Ascending aorta (tissue), 2 donors: Measurements from ENCODE around the gene DACT2. TPM values are rescaled to one million over a fixed set of nuclear protein-coding genes. Genes with fewer than 3 reads are reported as not detected.

ENCODE experiments used
- DNase-seq, 2 donors: peaks; one replicate each; pipeline ENCODE4 v3.0.0-alpha.2; 2019; ENCODE audit warnings: low spot score in 2 of 2
- H3K27ac ChIP-seq, 2 donors: fragments of 200-600 bp; sonication (generic); one replicate each; pipeline ENCODE4 v1.5.1; 2016 to 2017; ENCODE audit warnings: mild to moderate bottlenecking in 1 of 2
- H3K27me3 ChIP-seq: fragments of 200-600 bp; sonication (generic); one replicate; pipeline ENCODE4 v1.5.1; 2017
- H3K36me3 ChIP-seq, 2 donors: fragments of 200-600 bp; sonication (generic); one replicate each; pipeline ENCODE4 v1.5.1; 2016
- H3K4me1 ChIP-seq, 2 donors: fragments of 200-600 bp; sonication (generic); one replicate each; pipeline ENCODE4 v1.5.1; 2016 to 2017; ENCODE audit warnings: mild to moderate bottlenecking in 1 of 2
- H3K4me3 ChIP-seq, 2 donors: fragments of 200-600 bp; sonication (generic); one replicate each; pipeline ENCODE4 v1.5.1; 2016 to 2017; ENCODE audit warnings: mild to moderate bottlenecking in 1 of 2
- H3K9me3 ChIP-seq, 2 donors: fragments of 200-600 bp; sonication (generic); one replicate each; pipeline ENCODE4 v1.5.1; 2016
- CTCF ChIP-seq, 3 experiments: fragments of 200-600 bp in 2 of 3; fragments of 450-650 bp in 1 of 3; sonication (generic) in 2 of 3; IDR thresholded peaks; one replicate each; pipeline ENCODE4 v1.5.1; 2016 to 2019; ENCODE audit warnings: antibody characterized with exemption in 3 of 3, mild to moderate bottlenecking in 1 of 3, moderate library complexity in 1 of 3
- intact Hi-C: fragments of 100-400 bp; cut with DNase I; formaldehyde crosslinking; loops from one replicate; pipeline ENCODE4 v1.15.1; 2023
- total RNA-seq: library from RNA; depleted of rRNA; stranded (reverse); fragments of >200 nt; gene quantifications from one replicate; pipeline ENCODE4 v1.1.0, GENCODE V29; 2016

Gene DACT2
- total RNA-seq, 1 donor from 2014 or later = not detected

- H3K9me3 ChIP-seq = no peaks in the 10 kb centered on the region
- no peaks in the 10 kb centered on the region for H3K4me1 ChIP-seq
- H3K27me3 ChIP-seq = no peaks in the 10 kb centered on the region
- no peak for TF ChIP-seq CTCF (IDR thresholded peaks at IDR 0.05)
- no peaks in the 10 kb centered on the region for H3K36me3 ChIP-seq
- no peak overlapping the region for H3K4me3 ChIP-seq
- intact Hi-C loops = loop anchor here (10.0 kb wide), 1 partner anchor 220 kb away; no protein-coding TSS in a partner anchor
- H3K27ac ChIP-seq = no peak overlapping the region
- DNase-seq = peak in 1 of 2 donors; percentile 33
Measured at GRCh38 chr6:168275168-168275567, 44.4 kb downstream of the DACT2 start.

- no peaks in the 10 kb centered on the region for H3K9me3 ChIP-seq
- H3K27me3 ChIP-seq = no peaks in the 10 kb centered on the region
- peak in 1 of 2 donors; percentile 39 for DNase-seq
- intact Hi-C loops = loop anchor here (10.0 kb wide), 1 partner anchor 219 kb away; no protein-coding TSS in a partner anchor
- H3K36me3 ChIP-seq = no peaks in the 10 kb centered on the region
- no peak overlapping the region for H3K27ac ChIP-seq
- no peak overlapping the region for H3K4me3 ChIP-seq
- H3K4me1 ChIP-seq = no peaks in the 10 kb centered on the region
- TF ChIP-seq CTCF (IDR thresholded peaks at IDR 0.05) = no peak
Measured at GRCh38 chr6:168274037-168274952, 45.3 kb downstream of the DACT2 start.

GRCh38 chr6:168273441-168274036 lies 46.0 kb downstream of the DACT2 start:
- Histone ChIP-seq H3K36me3 (no peaks in the 10 kb centered on the region), H3K27me3 (no peaks in the 10 kb centered on the region), H3K9me3 (no peaks in the 10 kb centered on the region), H3K4me3 (no peak overlapping the region), H3K4me1 (no peaks in the 10 kb centered on the region), H3K27ac (no peak overlapping the region)
- intact Hi-C loops = loop anchor here (10.0 kb wide), 1 partner anchor 219 kb away; no protein-coding TSS in a partner anchor
- TF ChIP-seq CTCF (IDR thresholded peaks at IDR 0.05) = no peak
- DNase-seq = no peak

GRCh38 chr6:168272415-168273325 lies 46.9 kb downstream of the DACT2 start:
- Histone ChIP-seq H3K27ac (no peak overlapping the region), H3K9me3 (no peaks in the 10 kb centered on the region), H3K4me3 (no peak overlapping the region), H3K36me3 (no peaks in the 10 kb centered on the region), H3K4me1 (no peaks in the 10 kb centered on the region), H3K27me3 (no peaks in the 10 kb centered on the region)
- intact Hi-C loops = loop anchor here (10.0 kb wide), 1 partner anchor 218 kb away; no protein-coding TSS in a partner anchor
- DNase-seq = peak in 1 of 2 donors; percentile 5
- no peak for TF ChIP-seq CTCF (IDR thresholded peaks at IDR 0.05)
